Stimulated activated CD4-positive, alpha-beta T cell treated with anti-CD3 and anti-CD28 coated beads, Interleukin-15, amount 100 ng/mL, for 24 hours (primary cell): ENCODE data around the gene SH2D6.
"Not testable (repeated sequence)": the region's sequence is repeated elsewhere in the genome, so short reads cannot be mapped to it uniquely, and the experiment has no call there.

Experiments used
- DNase-seq: peaks from one replicate; pipeline ENCODE4 v3.0.0-alpha.2; 2020

SH2D6 gene

GRCh38 chr2:85472261-85472660 lies 53.7 kb downstream of the SH2D6 start:
- DNase-seq = no peak

DNA sequence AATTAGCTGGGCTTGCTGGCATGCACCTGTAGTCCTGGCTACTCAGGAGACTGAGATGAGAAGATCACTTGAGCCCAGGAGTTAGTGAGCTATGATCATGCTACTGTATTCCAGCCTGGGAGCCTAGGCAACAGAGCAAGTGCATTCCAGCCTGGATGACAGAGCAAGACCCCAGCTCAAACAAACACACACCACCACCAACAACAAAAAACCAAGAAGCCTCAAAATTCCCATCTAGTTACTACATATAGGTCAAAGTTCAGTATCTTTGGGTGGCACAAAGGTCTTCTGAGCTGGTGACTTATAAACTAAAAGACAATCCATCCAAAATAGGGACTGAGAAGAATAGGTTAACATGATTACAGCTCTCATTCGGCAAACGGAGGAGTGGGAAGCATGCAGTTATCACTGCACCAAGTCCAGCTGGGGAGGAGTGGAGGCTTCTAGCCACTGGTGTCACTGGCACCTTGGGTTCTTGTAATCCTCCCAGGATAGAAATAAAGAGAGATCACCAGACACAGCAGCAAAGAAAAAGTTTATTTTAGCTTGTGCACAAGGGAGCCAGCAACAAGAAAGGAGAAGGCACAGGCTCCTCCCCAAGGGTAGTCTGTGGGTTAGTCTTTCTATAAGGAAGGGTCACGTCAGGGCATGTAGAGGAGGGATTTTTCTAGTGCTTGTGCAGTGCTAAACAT lies 57.4 kb downstream of the SH2D6 start:
- no peak for DNase-seq

DNA sequence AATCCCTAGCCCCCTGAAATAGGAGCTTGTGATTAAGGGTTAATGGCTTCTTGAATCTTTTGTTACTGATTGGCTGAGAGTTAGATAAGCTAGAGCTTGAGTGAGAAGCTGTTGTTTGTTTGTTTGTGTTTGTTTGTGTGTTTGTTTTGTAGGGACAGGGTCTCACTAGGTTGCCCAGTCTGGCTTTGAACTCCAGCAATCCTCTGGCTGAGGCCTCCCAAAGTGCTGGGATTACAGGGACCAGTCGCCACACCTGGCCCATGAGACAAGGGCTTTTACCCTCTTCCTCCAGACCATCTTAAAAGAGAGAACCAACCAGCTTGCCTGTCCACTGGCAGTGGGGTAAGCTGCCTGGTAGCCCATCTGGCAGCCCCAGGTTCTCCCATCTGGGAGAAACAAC lies 58.1 kb downstream of the SH2D6 start:
- no peak for DNase-seq

DNA sequence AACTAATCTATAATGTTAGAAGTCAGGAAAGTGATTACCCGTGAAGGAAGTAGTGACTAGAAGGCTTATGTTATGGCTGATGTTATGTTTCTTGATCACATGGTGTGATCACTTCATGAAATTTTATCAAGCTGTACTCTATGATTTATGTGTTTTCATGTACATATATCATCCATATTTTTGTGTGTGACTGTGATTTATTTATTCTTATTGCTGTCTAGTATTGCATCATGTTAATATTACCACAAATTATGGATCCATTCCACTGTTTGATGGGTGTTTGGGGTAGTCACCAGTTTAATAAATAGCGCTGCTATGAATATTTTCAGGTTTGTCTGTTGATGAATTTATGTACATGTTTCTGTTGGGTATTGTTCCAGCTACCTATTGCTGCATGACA lies 59.4 kb downstream of the SH2D6 start:
- DNase-seq = no peak

GRCh38 chr2:85481818-85482777 lies 63.6 kb downstream of the SH2D6 start:
- DNase-seq = no peak

- DNase-seq = not testable (repeated sequence)
These were observed 66.1 kb downstream of the SH2D6 start for GRCh38 chr2:85484615-85485014.

DNA sequence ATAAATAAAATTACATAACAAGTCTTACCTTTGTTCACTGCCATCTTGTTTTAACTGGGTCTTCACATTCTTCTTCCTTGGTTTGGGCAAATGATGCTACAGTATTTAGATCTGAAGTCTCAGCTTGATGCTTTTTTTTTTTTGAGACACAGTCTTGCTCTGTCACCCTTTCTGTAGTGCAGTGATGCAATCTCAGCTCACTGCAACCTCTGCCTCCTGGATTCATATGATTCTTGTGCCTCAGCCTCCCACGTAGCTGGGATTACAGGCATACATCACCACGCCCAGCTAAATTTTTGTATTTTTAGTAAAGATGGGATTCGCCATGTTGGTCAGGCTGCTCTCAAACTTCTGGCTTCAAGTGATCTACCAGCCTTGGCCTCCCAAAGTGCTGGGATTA lies 67.3 kb downstream of the SH2D6 start:
- no peak for DNase-seq
